Endodermal cell (in vitro differentiated cells): ENCODE data around the gene DLG3. TPM values are rescaled to one million over a fixed set of nuclear protein-coding genes. Genes with fewer than 3 reads are reported as not detected.
A peak's percentile ranks its signal among the peaks of the same experiment; 100 is the strongest.

ENCODE experiments used
- DNase-seq: peaks from one replicate; pipeline ENCODE4 v3.0.0-alpha.2; 2017
- H3K27ac ChIP-seq: 2 replicates; pipeline ENCODE4 v1.5.1; 2013; ENCODE audit warnings: mild to moderate bottlenecking, low read depth, low read length, moderate library complexity
- H3K27me3 ChIP-seq: 2 replicates; pipeline ENCODE4 v1.6.1; 2013; ENCODE audit warnings: mild to moderate bottlenecking, low read length, moderate library complexity; ENCODE audit not compliant: insufficient read depth, control insufficient read depth, poor library complexity, severe bottlenecking
- H3K36me3 ChIP-seq: 2 replicates; pipeline ENCODE4 v1.7.0; 2013; ENCODE audit warnings: mild to moderate bottlenecking, low read length, moderate library complexity; ENCODE audit not compliant: control insufficient read depth, insufficient read depth
- H3K4me1 ChIP-seq: one replicate; pipeline ENCODE4 v1.7.0; 2013; ENCODE audit warnings: low read length; ENCODE audit not compliant: control insufficient read depth, insufficient read depth
- H3K4me3 ChIP-seq: 2 replicates; pipeline ENCODE4 v1.5.1; 2013; ENCODE audit warnings: mild to moderate bottlenecking, low read length, moderate library complexity
- H3K9ac ChIP-seq: 2 replicates; pipeline ENCODE4 v1.6.1; 2013; ENCODE audit warnings: mild to moderate bottlenecking, low read length, moderate library complexity; ENCODE audit not compliant: poor library complexity, severe bottlenecking; ENCODE audit errors: extremely low read depth
- H3K9me3 ChIP-seq: 2 replicates; pipeline ENCODE4 v1.6.1; 2013; ENCODE audit warnings: mild to moderate bottlenecking, low read length, moderate library complexity; ENCODE audit not compliant: control insufficient read depth
- H3K27ac Mint-ChIP-seq: 2 replicates; pipeline ENCODE4 v1.8.0; 2020; ENCODE audit warnings: mixed read lengths
- H3K27me3 Mint-ChIP-seq: 2 replicates; pipeline ENCODE4 v1.8.0; 2021; ENCODE audit warnings: mild to moderate bottlenecking, mixed read lengths; ENCODE audit not compliant: insufficient read depth
- H3K36me3 Mint-ChIP-seq: 2 replicates; pipeline ENCODE4 v1.8.0; 2020; ENCODE audit warnings: low read depth, mixed read lengths
- H3K4me1 Mint-ChIP-seq: 2 replicates; pipeline ENCODE4 v1.8.0; 2020; ENCODE audit warnings: mixed read lengths
- H3K4me3 Mint-ChIP-seq: 2 replicates; pipeline ENCODE4 v1.8.0; 2020; ENCODE audit warnings: mild to moderate bottlenecking, moderate library complexity, mixed read lengths
- H3K9me3 Mint-ChIP-seq: 2 replicates; pipeline ENCODE4 v1.8.0; 2020; ENCODE audit warnings: mild to moderate bottlenecking, mixed read lengths
- WGBS, 2 experiments: methylation state at CpG; one replicate each; pipeline versions ENCODE4 v1.1.5 to v1.1.7; 2013; ENCODE audit warnings: missing lambda C conversion rate in 2 of 2, mixed read lengths in 1 of 2; ENCODE audit not compliant: insufficient coverage in 1 of 2, insufficient read length in 1 of 2; 5-methylcytosine and 5-hydroxymethylcytosine counted together
- total RNA-seq, 2 donors: library from RNA; stranded (reverse); fragmentation: NEBNext Ultra II Directional in 1 of 2; extraction: Animal tissue kit (Norgen Biotek cat#: 25700) in 1 of 2; gene quantifications; 2 replicates in 1 of 2; 3 replicates in 1 of 2; pipeline ENCODE4 v1.2.1, GENCODE V29; 2021
- TF ChIP-seq, protein P1 (sequence below): fragments of 200-600 bp; sonication (generic); conservative IDR thresholded peaks from 2 replicates; pipeline ENCODE4 v1.5.0; 2021; ENCODE audit warnings: antibody characterized with exemption, mild to moderate bottlenecking

DLG3 gene
- total RNA-seq, 2 donors from 2014 or later: 53.9 to 59.4 TPM

GRCh38 chrX:70494441-70494840, 49.8 kb downstream of the DLG3 start:
- H3K27me3 Mint-ChIP-seq: no peaks in the 10 kb centered on the region
- H3K4me3 ChIP-seq: no peak overlapping the region

GRCh38 chrX:70496491-70496890, 51.9 kb downstream of the DLG3 start:
- H3K9me3 ChIP-seq: no peaks in the 10 kb centered on the region
- H3K4me3 Mint-ChIP-seq: no peak overlapping the region
- H3K4me3 ChIP-seq: no peak overlapping the region
- H3K4me1 ChIP-seq: no peaks in the 10 kb centered on the region
- TF ChIP-seq, protein P1, sequence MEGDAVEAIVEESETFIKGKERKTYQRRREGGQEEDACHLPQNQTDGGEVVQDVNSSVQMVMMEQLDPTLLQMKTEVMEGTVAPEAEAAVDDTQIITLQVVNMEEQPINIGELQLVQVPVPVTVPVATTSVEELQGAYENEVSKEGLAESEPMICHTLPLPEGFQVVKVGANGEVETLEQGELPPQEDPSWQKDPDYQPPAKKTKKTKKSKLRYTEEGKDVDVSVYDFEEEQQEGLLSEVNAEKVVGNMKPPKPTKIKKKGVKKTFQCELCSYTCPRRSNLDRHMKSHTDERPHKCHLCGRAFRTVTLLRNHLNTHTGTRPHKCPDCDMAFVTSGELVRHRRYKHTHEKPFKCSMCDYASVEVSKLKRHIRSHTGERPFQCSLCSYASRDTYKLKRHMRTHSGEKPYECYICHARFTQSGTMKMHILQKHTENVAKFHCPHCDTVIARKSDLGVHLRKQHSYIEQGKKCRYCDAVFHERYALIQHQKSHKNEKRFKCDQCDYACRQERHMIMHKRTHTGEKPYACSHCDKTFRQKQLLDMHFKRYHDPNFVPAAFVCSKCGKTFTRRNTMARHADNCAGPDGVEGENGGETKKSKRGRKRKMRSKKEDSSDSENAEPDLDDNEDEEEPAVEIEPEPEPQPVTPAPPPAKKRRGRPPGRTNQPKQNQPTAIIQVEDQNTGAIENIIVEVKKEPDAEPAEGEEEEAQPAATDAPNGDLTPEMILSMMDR: peak; percentile 23
- H3K27ac Mint-ChIP-seq: no peak overlapping the region
- no peak overlapping the region for H3K9ac ChIP-seq
- H3K27me3 ChIP-seq: no peaks in the 10 kb centered on the region
- no peak overlapping the region for H3K27ac ChIP-seq
- peaks cover 70% of the 10 kb centered on the region for H3K36me3 Mint-ChIP-seq
- peaks cover 52% of the 10 kb centered on the region for H3K36me3 ChIP-seq
- DNase-seq: no peak
- no peaks in the 10 kb centered on the region for H3K27me3 Mint-ChIP-seq
- peaks cover 61% of the 10 kb centered on the region for H3K9me3 Mint-ChIP-seq
- 86% methylated on average over 5 of the region's 5 CpGs; no CpG with 5 or more reads in 1 of the 2 experiments for WGBS, 2 experiments
- H3K4me1 Mint-ChIP-seq: no peaks in the 10 kb centered on the region

More at GRCh38 chrX:70494441-70494840, 49.8 kb downstream of the DLG3 start:
- Mint-ChIP-seq H3K4me3 (no peak overlapping the region), H3K27ac (no peak overlapping the region), H3K36me3 (peaks cover 67% of the 10 kb centered on the region), H3K9me3 (peaks cover 69% of the 10 kb centered on the region), H3K4me1 (no peaks in the 10 kb centered on the region)
- H3K9me3 ChIP-seq: no peaks in the 10 kb centered on the region
- peaks cover 52% of the 10 kb centered on the region for H3K36me3 ChIP-seq
- TF ChIP-seq, protein P1: no peak
- no peaks in the 10 kb centered on the region for H3K27me3 ChIP-seq
- WGBS, 2 experiments: 96% methylated on average over 4 of the region's 4 CpGs; no CpG with 5 or more reads in 1 of the 2 experiments
- H3K27ac ChIP-seq: no peak overlapping the region
- peak; percentile 29 for DNase-seq
- H3K4me1 ChIP-seq: no peaks in the 10 kb centered on the region
- no peak overlapping the region for H3K9ac ChIP-seq

- Mint-ChIP-seq H3K27me3 (no peaks in the 10 kb centered on the region), H3K9me3 (peaks cover 56% of the 10 kb centered on the region), H3K4me3 (no peak overlapping the region), H3K4me1 (no peaks in the 10 kb centered on the region), H3K36me3 (peaks cover 70% of the 10 kb centered on the region), H3K27ac (no peak overlapping the region)
- no peak overlapping the region for H3K9ac ChIP-seq
- H3K4me1 ChIP-seq: no peaks in the 10 kb centered on the region
- 96 to 100% methylated on average over 2 to 3 of the region's 3 CpGs for WGBS, 2 experiments
- no peak overlapping the region for H3K4me3 ChIP-seq
- H3K27me3 ChIP-seq: no peaks in the 10 kb centered on the region
- H3K27ac ChIP-seq: no peak overlapping the region
- H3K36me3 ChIP-seq: peaks cover 57% of the 10 kb centered on the region
- TF ChIP-seq, protein P1: no peak
- H3K9me3 ChIP-seq: no peaks in the 10 kb centered on the region
- DNase-seq: no peak
Observed at GRCh38 chrX:70497026-70497425, 52.4 kb downstream of the DLG3 start.
